ENCODE measurements around the gene PIGW.

Gene PIGW

GRCh38 chr17:36566081-36566480 lies 31.3 kb downstream of the PIGW start:
- no peaks in the 10 kb centered on the region for H3K27me3 ChIP-seq (ENCODE audit: control insufficient read depth, insufficient read depth, low read length)
- no peak overlapping the region for H3K27ac ChIP-seq
- no peaks in the 10 kb centered on the region for H3K36me3 ChIP-seq (ENCODE audit: control insufficient read depth, insufficient read depth, low read length)
- no peaks in the 10 kb centered on the region for H3K9me3 ChIP-seq (ENCODE audit: control insufficient read depth, low read length)
- H3K9ac ChIP-seq, result no peak overlapping the region
- H3K79me2 ChIP-seq, result peaks cover 32% of the 10 kb centered on the region
- no peak overlapping the region for H3K4me2 ChIP-seq (ENCODE audit: low read length)
- H2AFZ ChIP-seq, result no peak overlapping the region
- TF ChIP-seq CTCF (IDR thresholded peaks at IDR 0.05), result no peak
- no peak overlapping the region for H3K4me3 ChIP-seq (ENCODE audit: low read depth, low read length)
- no peaks in the 10 kb centered on the region for H3K4me1 ChIP-seq

GRCh38 chr17:36575028-36575427 lies 40.2 kb downstream of the PIGW start:
- H3K27me3 ChIP-seq (ENCODE audit: control insufficient read depth, insufficient read depth, low read length), result no peaks in the 10 kb centered on the region
- H3K9me3 ChIP-seq (ENCODE audit: control insufficient read depth, low read length), result no peaks in the 10 kb centered on the region
- H3K27ac ChIP-seq, result no peak overlapping the region
- no peak overlapping the region for H3K4me3 ChIP-seq (ENCODE audit: low read depth, low read length)
- H3K9ac ChIP-seq, result no peak overlapping the region
- no peak overlapping the region for H3K4me2 ChIP-seq (ENCODE audit: low read length)
- no peaks in the 10 kb centered on the region for H3K4me1 ChIP-seq
- H2AFZ ChIP-seq, result no peak overlapping the region
- peaks cover 54% of the 10 kb centered on the region for H3K79me2 ChIP-seq
- no peaks in the 10 kb centered on the region for H3K36me3 ChIP-seq (ENCODE audit: control insufficient read depth, insufficient read depth, low read length)
- TF ChIP-seq CTCF (IDR thresholded peaks at IDR 0.05), result no peak

GRCh38 chr17:36576793-36577192 lies 42.0 kb downstream of the PIGW start:
- no peak overlapping the region for H3K27ac ChIP-seq
- no peaks in the 10 kb centered on the region for H3K9me3 ChIP-seq (ENCODE audit: control insufficient read depth, low read length)
- peaks cover 42% of the 10 kb centered on the region for H3K79me2 ChIP-seq
- H3K4me3 ChIP-seq (ENCODE audit: low read depth, low read length), result no peak overlapping the region
- no peaks in the 10 kb centered on the region for H3K4me1 ChIP-seq
- H3K36me3 ChIP-seq (ENCODE audit: control insufficient read depth, insufficient read depth, low read length), result no peaks in the 10 kb centered on the region
- no peak overlapping the region for H3K9ac ChIP-seq
- TF ChIP-seq CTCF (IDR thresholded peaks at IDR 0.05), result no peak
- no peak overlapping the region for H2AFZ ChIP-seq
- no peak overlapping the region for H3K4me2 ChIP-seq (ENCODE audit: low read length)
- no peaks in the 10 kb centered on the region for H3K27me3 ChIP-seq (ENCODE audit: control insufficient read depth, insufficient read depth, low read length)

GRCh38 chr17:36578671-36579070 lies 43.9 kb downstream of the PIGW start:
- H3K36me3 ChIP-seq (ENCODE audit: control insufficient read depth, insufficient read depth, low read length), result no peaks in the 10 kb centered on the region
- H3K4me3 ChIP-seq (ENCODE audit: low read depth, low read length), result no peak overlapping the region
- H3K4me1 ChIP-seq, result no peaks in the 10 kb centered on the region
- peaks cover 32% of the 10 kb centered on the region for H3K79me2 ChIP-seq
- H3K9me3 ChIP-seq (ENCODE audit: control insufficient read depth, low read length), result no peaks in the 10 kb centered on the region
- H3K9ac ChIP-seq, result no peak overlapping the region
- no peak overlapping the region for H3K4me2 ChIP-seq (ENCODE audit: low read length)
- H3K27me3 ChIP-seq (ENCODE audit: control insufficient read depth, insufficient read depth, low read length), result no peaks in the 10 kb centered on the region
- H2AFZ ChIP-seq, result no peak overlapping the region
- H3K27ac ChIP-seq, result no peak overlapping the region
- TF ChIP-seq CTCF (IDR thresholded peaks at IDR 0.05), result no peak

- Histone ChIP-seq H3K27me3 (ENCODE audit: control insufficient read depth, insufficient read depth, low read length) (no peaks in the 10 kb centered on the region), H3K27ac (no peak overlapping the region), H2AFZ (no peak overlapping the region), H3K9me3 (ENCODE audit: control insufficient read depth, low read length) (no peaks in the 10 kb centered on the region), H3K4me3 (ENCODE audit: low read depth, low read length) (no peak overlapping the region), H3K4me2 (ENCODE audit: low read length) (no peak overlapping the region), H3K36me3 (ENCODE audit: control insufficient read depth, insufficient read depth, low read length) (no peaks in the 10 kb centered on the region), H3K4me1 (no peaks in the 10 kb centered on the region), H3K79me2 (peaks cover 12% of the 10 kb centered on the region), H3K9ac (no peak overlapping the region)
- no peak for TF ChIP-seq CTCF (IDR thresholded peaks at IDR 0.05)
Observed at GRCh38 chr17:36583787-36584186, 49.0 kb downstream of the PIGW start.

All from parathyroid adenoma (tissue), 2 donors.